Tibial nerve (tissue), 4 donors: ENCODE data around the gene NUDT7. TPM values are rescaled to one million over a fixed set of nuclear protein-coding genes. Genes with fewer than 3 reads are reported as not detected.
A peak's percentile ranks its signal among the peaks of the same experiment; 100 is the strongest.

Experiments used
- DNase-seq, 2 donors: peaks; one replicate each; pipeline ENCODE4 v3.0.0-alpha.2; 2019; ENCODE audit warnings: low spot score in 2 of 2
- H3K27ac ChIP-seq, 4 donors: fragments of 200-600 bp; sonication (generic) in 3 of 4; one replicate each; pipeline ENCODE4 v1.5.1; 2017 to 2019; ENCODE audit warnings: mild to moderate bottlenecking in 1 of 4
- H3K27me3 ChIP-seq, 2 donors: fragments of 200-600 bp; sonication (generic) in 1 of 2; one replicate each; pipeline versions ENCODE4 v1.5.1 to v1.6.0; 2017 to 2019
- H3K36me3 ChIP-seq, 3 donors: fragments of 200-600 bp; sonication (generic); one replicate each; pipeline ENCODE4 v1.5.1; 2018 to 2019
- H3K4me1 ChIP-seq, 4 donors: fragments of 200-600 bp; sonication (generic) in 3 of 4; one replicate each; pipeline ENCODE4 v1.5.1; 2017 to 2019
- H3K4me3 ChIP-seq, 4 donors: fragments of 200-600 bp; sonication (generic) in 3 of 4; one replicate each; pipeline ENCODE4 v1.5.1; 2017 to 2019; ENCODE audit warnings: mild to moderate bottlenecking in 1 of 4, moderate library complexity in 1 of 4
- H3K9me3 ChIP-seq, 4 donors: fragments of 200-600 bp; sonication (generic) in 3 of 4; one replicate each; pipeline ENCODE4 v1.5.1; 2017 to 2019
- CTCF ChIP-seq, 5 experiments: fragments of 200-600 bp in 3 of 5; fragments of 450-650 bp in 2 of 5; sonication (generic) in 3 of 5; IDR thresholded peaks; one replicate each; pipeline ENCODE4 v1.5.1; 2016 to 2019; ENCODE audit warnings: antibody characterized with exemption in 5 of 5, mild to moderate bottlenecking in 3 of 5, moderate library complexity in 2 of 5
- EP300 ChIP-seq, 2 donors: sonication (generic); formaldehyde crosslinking; IDR thresholded peaks; one replicate each; pipeline ENCODE4 v1.6.1; 2017; ENCODE audit warnings: antibody characterized with exemption in 2 of 2, mild to moderate bottlenecking in 1 of 2
- POLR2A ChIP-seq, 2 donors: fragments of 450-650 bp; IDR thresholded peaks; one replicate each; pipeline ENCODE4 v1.6.1; 2017; ENCODE audit warnings: antibody characterized with exemption in 2 of 2, mild to moderate bottlenecking in 2 of 2, moderate library complexity in 2 of 2
- WGBS, 2 donors: methylation state at CpG; one replicate each; pipeline ENCODE4 v1.1.5; 2018; 5-methylcytosine and 5-hydroxymethylcytosine counted together
- total RNA-seq, 4 donors: library from RNA; depleted of rRNA; stranded (reverse); fragments of >200 nt; gene quantifications; one replicate each; pipeline ENCODE4 v1.1.0, GENCODE V29; 2016

Gene NUDT7
- total RNA-seq = 10 to 100 TPM in 2 of 4 donors, 1 to 10 TPM in 2; 4.3 to 22.7 (median 11.6) TPM

GRCh38 chr16:77722309-77723107, at the start of gene NUDT7:
TSS of gene NUDT7 (plus strand) at chr16:77722514. CDS start at chr16:77722583, 69 bp downstream.
- 0 to 2% methylated on average over 37 to 54 of the region's 55 CpGs for WGBS, 2 donors
- Histone ChIP-seq H3K27ac (peak within 1 kb of the TSS; percentile 72 to 91 (median 84)), H3K27me3 (no peaks in the 10 kb centered on the region), H3K4me3 (peak within 1 kb of the TSS; percentile 56 to 87 (median 74)), H3K36me3 (peaks cover 0 to 20% (median 0%) of the 10 kb centered on the region in 3 donors), H3K4me1 (peaks cover 0 to 13% (median 5%) of the 10 kb centered on the region in 4 donors), H3K9me3 (no peaks in the 10 kb centered on the region)
- peak; percentile 99 for DNase-seq
- peak; percentile 73 to 81 for TF ChIP-seq POLR2A (IDR thresholded peaks at IDR 0.05)
- TF ChIP-seq CTCF (IDR thresholded peaks at IDR 0.05) = peak; percentile 6 to 56 (median 25)
- TF ChIP-seq EP300 (IDR thresholded peaks at IDR 0.05) = peak in 1 of 2 donors; percentile 94

GRCh38 chr16:77674888-77675287, 47.4 kb upstream of the NUDT7 start:
- H3K4me1 ChIP-seq = peaks cover 0 to 16% (median 0%) of the 10 kb centered on the region in 4 donors
- no peak for DNase-seq
- H3K4me3 ChIP-seq = no peak overlapping the region
- H3K27ac ChIP-seq = no peak overlapping the region
- no peaks in the 10 kb centered on the region for H3K9me3 ChIP-seq
- H3K27me3 ChIP-seq = no peaks in the 10 kb centered on the region
- 42 to 50% methylated on average over 4 of the region's 4 CpGs for WGBS, 2 donors
- TF ChIP-seq POLR2A (IDR thresholded peaks at IDR 0.05) = no peak
- no peak for TF ChIP-seq CTCF (IDR thresholded peaks at IDR 0.05)
- TF ChIP-seq EP300 (IDR thresholded peaks at IDR 0.05) = no peak
- no peaks in the 10 kb centered on the region for H3K36me3 ChIP-seq

- Histone ChIP-seq H3K4me1 (peaks cover 0 to 18% (median 0%) of the 10 kb centered on the region in 4 donors), H3K9me3 (no peaks in the 10 kb centered on the region), H3K27me3 (no peaks in the 10 kb centered on the region), H3K27ac (no peak overlapping the region), H3K4me3 (no peak overlapping the region), H3K36me3 (no peaks in the 10 kb centered on the region)
- DNase-seq = peak; percentile 64 to 92
- TF ChIP-seq POLR2A (IDR thresholded peaks at IDR 0.05) = no peak
- peak; percentile 81 to 94 (median 89) for TF ChIP-seq CTCF (IDR thresholded peaks at IDR 0.05)
- WGBS, 2 donors = 27 to 29% methylated on average over 15 of the region's 15 CpGs
Measured at GRCh38 chr16:77675464-77676324, 46.6 kb upstream of the NUDT7 start.

GRCh38 chr16:77677129-77677528, 45.2 kb upstream of the NUDT7 start:
- no peak for DNase-seq
- Histone ChIP-seq H3K4me1 (peaks cover 0 to 18% (median 0%) of the 10 kb centered on the region in 4 donors), H3K9me3 (no peaks in the 10 kb centered on the region), H3K36me3 (no peaks in the 10 kb centered on the region), H3K27ac (no peak overlapping the region), H3K4me3 (no peak overlapping the region), H3K27me3 (no peaks in the 10 kb centered on the region)
- WGBS, 2 donors = 52 to 59% methylated on average over 4 of the region's 4 CpGs
- TF ChIP-seq EP300 (IDR thresholded peaks at IDR 0.05) (no peak), CTCF (IDR thresholded peaks at IDR 0.05) (no peak), POLR2A (IDR thresholded peaks at IDR 0.05) (no peak)
